Esophagus squamous epithelium (tissue), 4 donors: ENCODE data around the gene GPX2.

Source experiments
- CTCF ChIP-seq, 6 experiments: fragments of 450-650 bp in 4 of 6; fragments of 200-600 bp in 2 of 6; sonication (generic) in 2 of 6; IDR thresholded peaks; one replicate each; pipeline ENCODE4 v1.5.1; 2016 to 2019; ENCODE audit warnings: antibody characterized with exemption in 6 of 6, mild to moderate bottlenecking in 4 of 6, moderate library complexity in 4 of 6
- POLR2A ChIP-seq, 4 donors: fragments of 450-650 bp; IDR thresholded peaks; one replicate each; pipeline ENCODE4 v1.6.1; 2017; ENCODE audit warnings: antibody characterized with exemption in 4 of 4, mild to moderate bottlenecking in 4 of 4, moderate library complexity in 3 of 4

GRCh38 chr14:64926398-64926995 lies 16.0 kb downstream of the GPX2 start:
- TF ChIP-seq CTCF (IDR thresholded peaks at IDR 0.05) (no peak), POLR2A (IDR thresholded peaks at IDR 0.05) (no peak)
